HepG2 (cell line): Measurements from ENCODE around the gene SF3A2. TPM values are rescaled to one million over a fixed set of nuclear protein-coding genes. Genes with fewer than 3 reads are reported as not detected.

Source experiments
- AGO2 ChIP-seq: fragments of 200-400 bp; formaldehyde crosslinking; optimal IDR thresholded peaks from 2 replicates; pipeline ENCODE3; 2017; ENCODE audit warnings: mild to moderate bottlenecking, low read depth, low read length, moderate library complexity
- CEBPG ChIP-seq: IDR thresholded peaks from 2 replicates; pipeline ENCODE4 v1.6.1; 2016
- CENPT ChIP-seq: sonication (generic); formaldehyde crosslinking; IDR thresholded peaks from 2 replicates; pipeline ENCODE4 v1.8.0; 2022; ENCODE audit warnings: low read depth, mild to moderate bottlenecking, moderate library complexity, missing genetic modification reagents
- EED ChIP-seq: sonication (generic); formaldehyde crosslinking; IDR thresholded peaks from 2 replicates; pipeline ENCODE4 v1.5.0; 2020; ENCODE audit warnings: mild to moderate bottlenecking, missing genetic modification reagents
- HIVEP1 ChIP-seq: sonication (generic); formaldehyde crosslinking; IDR thresholded peaks from 2 replicates; pipeline ENCODE4 v1.4.0; 2020; ENCODE audit warnings: mild to moderate bottlenecking, missing genetic modification reagents
- HMG20B ChIP-seq: conservative IDR thresholded peaks from 2 replicates; pipeline ENCODE4 v1.6.1; 2016; ENCODE audit warnings: missing genetic modification reagents, missing compliant biosample characterization
- IRF2 ChIP-seq: IDR thresholded peaks from 2 replicates; pipeline ENCODE4 v1.6.1; 2018; ENCODE audit warnings: missing genetic modification reagents, missing compliant biosample characterization
- KDM5B ChIP-seq: sonication (generic); formaldehyde crosslinking; IDR thresholded peaks from 2 replicates; pipeline ENCODE4 v1.4.0; 2020; ENCODE audit warnings: missing genetic modification reagents, mild to moderate bottlenecking, borderline replicate concordance
- MIER3 ChIP-seq: IDR thresholded peaks from 2 replicates; pipeline ENCODE4 v1.6.1; 2016; ENCODE audit warnings: missing compliant biosample characterization, borderline replicate concordance
- MTA3 ChIP-seq: sonication (generic); formaldehyde crosslinking; IDR thresholded peaks from 2 replicates; pipeline ENCODE4 v1.4.0; 2020; ENCODE audit warnings: missing genetic modification reagents
- MYC ChIP-seq: sonication (generic); formaldehyde crosslinking; IDR thresholded peaks from 2 replicates; pipeline ENCODE4 v1.9.0; 2021; ENCODE audit warnings: missing genetic modification reagents, borderline replicate concordance
- NCOA5 ChIP-seq: sonication (generic); formaldehyde crosslinking; IDR thresholded peaks from 2 replicates; pipeline ENCODE4 v1.4.0; 2020; ENCODE audit warnings: missing genetic modification reagents
- PAF1 ChIP-seq: IDR thresholded peaks from 2 replicates; pipeline ENCODE4 v1.6.1; 2016; ENCODE audit warnings: missing genetic modification reagents, missing compliant biosample characterization
- POGZ ChIP-seq: sonication (generic); formaldehyde crosslinking; IDR thresholded peaks from 2 replicates; pipeline ENCODE4 v1.4.0; 2020; ENCODE audit warnings: mild to moderate bottlenecking, missing genetic modification reagents
- POLR2A ChIP-seq, 2 experiments: IDR thresholded peaks; 2 replicates each; pipeline ENCODE4 v1.6.1; 2011; ENCODE audit warnings: low read depth in 2 of 2, low read length in 2 of 2, mild to moderate bottlenecking in 1 of 2, moderate library complexity in 1 of 2; ENCODE audit not compliant: insufficient read depth in 1 of 2
- RARA ChIP-seq: IDR thresholded peaks from 2 replicates; pipeline ENCODE4 v1.6.1; 2016; ENCODE audit warnings: missing genetic modification reagents, missing compliant biosample characterization
- RBFOX2 ChIP-seq: fragments of 200-400 bp; formaldehyde crosslinking; IDR thresholded peaks from 2 replicates; pipeline ENCODE4 v1.6.1; 2017; ENCODE audit warnings: low read depth, mild to moderate bottlenecking, low read length
- SIN3B ChIP-seq: fragments of 150-350 bp; IDR thresholded peaks from 2 replicates; pipeline ENCODE4 v1.6.1; 2014; ENCODE audit warnings: low read length
- SMARCC2 ChIP-seq: fragments of 450-650 bp; IDR thresholded peaks from 2 replicates; pipeline ENCODE4 v1.6.1; 2017; ENCODE audit warnings: antibody characterized with exemption, mild to moderate bottlenecking
- SYNCRIP ChIP-seq: fragments of 200-400 bp; formaldehyde crosslinking; IDR thresholded peaks from 2 replicates; pipeline ENCODE4 v1.6.1; 2018; ENCODE audit warnings: mild to moderate bottlenecking, low read depth, low read length; ENCODE audit not compliant: insufficient read depth
- TOE1 ChIP-seq: sonication (generic); formaldehyde crosslinking; IDR thresholded peaks from 2 replicates; pipeline ENCODE4 v1.4.0; 2020; ENCODE audit warnings: mild to moderate bottlenecking, missing genetic modification reagents
- ZNF292 ChIP-seq: sonication (generic); formaldehyde crosslinking; IDR thresholded peaks from 2 replicates; pipeline ENCODE4 v1.8.1; 2022; ENCODE audit warnings: mild to moderate bottlenecking, low read depth, missing genetic modification reagents, borderline replicate concordance
- ZNF326 ChIP-seq: sonication (generic); formaldehyde crosslinking; IDR thresholded peaks from 2 replicates; pipeline ENCODE4 v1.4.0; 2020; ENCODE audit warnings: missing genetic modification reagents, borderline replicate concordance
- ZNF7 ChIP-seq: IDR thresholded peaks from 2 replicates; pipeline ENCODE4 v1.6.1; 2016; ENCODE audit warnings: missing biosample characterization, missing genetic modification reagents
- ZNF703 ChIP-seq: sonication (generic); formaldehyde crosslinking; IDR thresholded peaks from 2 replicates; pipeline ENCODE4 v1.5.1; 2020; ENCODE audit warnings: missing genetic modification reagents, mild to moderate bottlenecking, moderate library complexity, borderline replicate concordance
- ZNF879 ChIP-seq: sonication (generic); formaldehyde crosslinking; IDR thresholded peaks from 2 replicates; pipeline ENCODE4 v1.8.1; 2023; ENCODE audit warnings: missing genetic modification reagents
- polyA plus RNA-seq, 8 experiments: library from polyadenylated mRNA; depleted of rRNA in 3 of 8; stranded (reverse) in 7 of 8; unstranded in 1 of 8; fragments of >200 nt; fragmentation: Illumina TruSeq in 4 of 8; extraction: Trizol in 4 of 8; gene quantifications; 2 replicates each; pipeline versions ENCODE4 v1.2.1 to v1.2.3, GENCODE V29; 2011 to 2016; ENCODE audit warnings: low read depth in 4 of 8, missing spikeins in 1 of 8, mixed read lengths in 1 of 8; ENCODE audit not compliant: insufficient read depth in 1 of 8
- total RNA-seq, 5 experiments: library from RNA; depleted of rRNA; stranded (reverse); fragments of >200 nt; fragmentation: Illumina TruSeq; extraction: Trizol; gene quantifications; 2 replicates each; pipeline ENCODE4 v1.2.3, GENCODE V29; 2016; ENCODE audit warnings: low read depth in 1 of 5
- TF ChIP-seq, protein P1 (sequence below): sonication (generic); formaldehyde crosslinking; IDR thresholded peaks from 2 replicates; pipeline ENCODE4 v1.5.0; 2020; ENCODE audit warnings: missing genetic modification reagents, mild to moderate bottlenecking, borderline replicate concordance
- TF ChIP-seq, protein P2 (sequence below): sonication (generic); formaldehyde crosslinking; IDR thresholded peaks from 2 replicates; pipeline ENCODE4 v1.8.0; 2022; ENCODE audit warnings: missing genetic modification reagents, mild to moderate bottlenecking, moderate library complexity, borderline replicate concordance
- TF ChIP-seq, protein P3 (sequence below): sonication (generic); formaldehyde crosslinking; IDR thresholded peaks from 2 replicates; pipeline ENCODE4 v1.4.0; 2020; ENCODE audit warnings: missing genetic modification reagents, mild to moderate bottlenecking, borderline replicate concordance

The SF3A2 gene
- total and polyA plus RNA-seq, 2 of the 13 experiments (the other 11 are each of a cell fraction or from before 2014, with no cell fraction given), result 8.6 to 8.8 TPM

DNA sequence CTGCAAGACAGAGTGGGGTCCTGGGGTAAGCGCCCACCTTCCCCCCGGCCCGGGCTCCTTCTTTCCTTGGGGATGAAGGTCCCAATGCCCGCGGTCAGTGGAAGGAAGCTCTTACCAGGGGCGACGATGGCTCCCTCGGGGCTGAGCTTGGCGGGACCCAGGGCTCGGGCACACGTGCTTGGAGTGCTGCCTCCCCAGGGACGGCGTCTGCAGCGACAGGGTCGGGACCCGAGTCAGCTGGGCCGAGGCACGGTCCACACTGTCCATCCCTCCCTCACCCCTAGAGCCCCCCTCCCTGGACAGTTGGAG is 16.1 kb downstream of the SF3A2 start (continued):
- TF ChIP-seq, protein P1, sequence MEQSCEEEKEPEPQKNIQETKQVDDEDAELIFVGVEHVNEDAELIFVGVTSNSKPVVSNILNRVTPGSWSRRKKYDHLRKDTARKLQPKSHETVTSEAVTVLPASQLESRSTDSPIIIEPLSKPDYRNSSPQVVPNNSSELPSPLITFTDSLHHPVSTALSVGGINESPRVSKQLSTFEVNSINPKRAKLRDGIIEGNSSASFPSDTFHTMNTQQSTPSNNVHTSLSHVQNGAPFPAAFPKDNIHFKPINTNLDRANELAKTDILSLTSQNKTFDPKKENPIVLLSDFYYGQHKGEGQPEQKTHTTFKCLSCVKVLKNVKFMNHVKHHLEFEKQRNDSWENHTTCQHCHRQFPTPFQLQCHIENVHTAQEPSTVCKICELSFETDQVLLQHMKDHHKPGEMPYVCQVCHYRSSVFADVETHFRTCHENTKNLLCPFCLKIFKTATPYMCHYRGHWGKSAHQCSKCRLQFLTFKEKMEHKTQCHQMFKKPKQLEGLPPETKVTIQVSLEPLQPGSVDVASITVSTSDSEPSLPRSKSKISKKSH (CRISPR knock-in tag), result no peak
- TF ChIP-seq POLR2A (IDR thresholded peaks at IDR 0.05; ENCODE audit: insufficient read depth in 1 of 2, low read depth in 2 of 2, low read length in 2 of 2) (no peak), EED (CRISPR knock-in tag) (peak; percentile 75), CENPT (CRISPR knock-in tag) (0 out of 2 replicates have a peak, but pooled peaks have one; percentile 64), MIER3 (CRISPR knock-in tag) (no peak), TOE1 (CRISPR knock-in tag) (no peak), KDM5B (peak; percentile 60; the same call in 1 of the 2 replicates), HMG20B (CRISPR knock-in tag) (no peak), MYC (CRISPR knock-in tag) (peak; percentile 70), NCOA5 (no peak), SMARCC2 (no peak), ZNF879 (no peak), MTA3 (no peak), AGO2 (no peak), PAF1 (no peak), ZNF703 (CRISPR knock-in tag) (no peak), POGZ (no peak), RARA (CRISPR knock-in tag) (no peak), IRF2 (no peak), ZNF292 (CRISPR knock-in tag) (no peak), RBFOX2 (0 out of 2 replicates have a peak, but pooled peaks have one; percentile 7), HIVEP1 (CRISPR knock-in tag) (no peak), CEBPG (CRISPR knock-in tag) (no peak), SYNCRIP (no peak), ZNF7 (CRISPR knock-in tag) (no peak), SIN3B (no peak), ZNF326 (CRISPR knock-in tag) (no peak)
- TF ChIP-seq, protein P2, sequence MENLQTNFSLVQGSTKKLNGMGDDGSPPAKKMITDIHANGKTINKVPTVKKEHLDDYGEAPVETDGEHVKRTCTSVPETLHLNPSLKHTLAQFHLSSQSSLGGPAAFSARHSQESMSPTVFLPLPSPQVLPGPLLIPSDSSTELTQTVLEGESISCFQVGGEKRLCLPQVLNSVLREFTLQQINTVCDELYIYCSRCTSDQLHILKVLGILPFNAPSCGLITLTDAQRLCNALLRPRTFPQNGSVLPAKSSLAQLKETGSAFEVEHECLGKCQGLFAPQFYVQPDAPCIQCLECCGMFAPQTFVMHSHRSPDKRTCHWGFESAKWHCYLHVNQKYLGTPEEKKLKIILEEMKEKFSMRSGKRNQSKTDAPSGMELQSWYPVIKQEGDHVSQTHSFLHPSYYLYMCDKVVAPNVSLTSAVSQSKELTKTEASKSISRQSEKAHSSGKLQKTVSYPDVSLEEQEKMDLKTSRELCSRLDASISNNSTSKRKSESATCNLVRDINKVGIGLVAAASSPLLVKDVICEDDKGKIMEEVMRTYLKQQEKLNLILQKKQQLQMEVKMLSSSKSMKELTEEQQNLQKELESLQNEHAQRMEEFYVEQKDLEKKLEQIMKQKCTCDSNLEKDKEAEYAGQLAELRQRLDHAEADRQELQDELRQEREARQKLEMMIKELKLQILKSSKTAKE, result no peak
- TF ChIP-seq, protein P3, sequence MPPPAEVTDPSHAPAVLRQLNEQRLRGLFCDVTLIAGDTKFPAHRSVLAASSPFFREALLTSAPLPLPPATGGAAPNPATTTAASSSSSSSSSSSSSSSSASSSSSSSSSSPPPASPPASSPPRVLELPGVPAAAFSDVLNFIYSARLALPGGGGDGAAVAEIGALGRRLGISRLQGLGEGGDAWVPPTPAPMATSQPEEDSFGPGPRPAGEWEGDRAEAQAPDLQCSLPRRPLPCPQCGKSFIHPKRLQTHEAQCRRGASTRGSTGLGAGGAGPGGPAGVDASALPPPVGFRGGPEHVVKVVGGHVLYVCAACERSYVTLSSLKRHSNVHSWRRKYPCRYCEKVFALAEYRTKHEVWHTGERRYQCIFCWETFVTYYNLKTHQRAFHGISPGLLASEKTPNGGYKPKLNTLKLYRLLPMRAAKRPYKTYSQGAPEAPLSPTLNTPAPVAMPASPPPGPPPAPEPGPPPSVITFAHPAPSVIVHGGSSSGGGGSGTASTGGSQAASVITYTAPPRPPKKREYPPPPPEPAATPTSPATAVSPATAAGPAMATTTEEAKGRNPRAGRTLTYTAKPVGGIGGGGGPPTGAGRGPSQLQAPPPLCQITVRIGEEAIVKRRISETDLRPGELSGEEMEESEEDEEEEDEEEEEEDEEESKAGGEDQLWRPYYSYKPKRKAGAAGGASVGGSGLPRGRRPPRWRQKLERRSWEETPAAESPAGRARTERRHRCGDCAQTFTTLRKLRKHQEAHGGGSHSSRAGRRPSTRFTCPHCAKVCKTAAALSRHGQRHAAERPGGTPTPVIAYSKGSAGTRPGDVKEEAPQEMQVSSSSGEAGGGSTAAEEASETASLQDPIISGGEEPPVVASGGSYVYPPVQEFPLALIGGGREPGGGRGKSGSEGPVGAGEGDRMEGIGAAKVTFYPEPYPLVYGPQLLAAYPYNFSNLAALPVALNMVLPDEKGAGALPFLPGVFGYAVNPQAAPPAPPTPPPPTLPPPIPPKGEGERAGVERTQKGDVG (CRISPR knock-in tag), result no peak
